NCI-H748 treated with DMSO at 0.1 percent for 48 hours (cell line): Measurements from ENCODE around the gene AMIGO3.
"Not testable (repeated sequence)": the region's sequence is repeated elsewhere in the genome, so short reads cannot be mapped to it uniquely, and the experiment has no call there.

Experiments used
- DNase-seq: peaks from one replicate; lab custom pipeline; 2025; lab: John Stamatoyannopoulos, UW

Gene AMIGO3

DNA sequence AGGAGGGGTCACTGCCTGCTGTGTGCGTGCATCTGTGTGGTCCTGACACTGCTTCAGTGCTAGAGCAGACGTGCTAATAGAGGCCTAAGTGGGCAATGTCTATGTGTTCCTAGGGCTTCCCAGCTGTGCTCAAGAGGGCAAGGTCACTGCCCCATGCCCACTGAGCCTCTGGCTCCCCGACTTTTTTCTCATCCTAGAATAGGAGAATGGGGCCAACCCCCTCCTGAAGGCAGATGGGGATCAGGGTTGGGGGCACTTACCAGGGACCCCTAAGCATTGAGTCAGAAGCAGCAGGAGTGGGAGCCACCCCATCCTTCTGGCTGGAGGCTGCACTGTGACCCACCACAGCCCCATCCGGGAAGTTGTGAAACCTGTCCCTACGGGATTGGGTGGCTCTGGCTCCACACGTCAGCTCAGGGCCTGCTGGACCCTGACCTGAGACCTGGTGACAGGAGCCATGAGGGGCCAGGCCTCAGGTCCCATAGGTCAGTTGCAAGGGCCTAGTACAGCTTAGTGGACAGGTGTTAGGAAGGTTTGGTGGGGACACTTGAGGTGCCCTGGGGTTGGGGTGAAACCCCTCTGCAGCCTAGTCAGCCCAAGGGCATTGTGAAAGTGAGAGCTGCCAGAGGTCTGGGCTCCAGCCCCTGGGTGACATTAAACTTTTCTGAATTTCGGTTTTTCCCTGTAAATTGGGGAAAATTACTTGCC lies 31.0 kb downstream of the AMIGO3 start:
- DNase-seq, result not testable (repeated sequence)

DNA sequence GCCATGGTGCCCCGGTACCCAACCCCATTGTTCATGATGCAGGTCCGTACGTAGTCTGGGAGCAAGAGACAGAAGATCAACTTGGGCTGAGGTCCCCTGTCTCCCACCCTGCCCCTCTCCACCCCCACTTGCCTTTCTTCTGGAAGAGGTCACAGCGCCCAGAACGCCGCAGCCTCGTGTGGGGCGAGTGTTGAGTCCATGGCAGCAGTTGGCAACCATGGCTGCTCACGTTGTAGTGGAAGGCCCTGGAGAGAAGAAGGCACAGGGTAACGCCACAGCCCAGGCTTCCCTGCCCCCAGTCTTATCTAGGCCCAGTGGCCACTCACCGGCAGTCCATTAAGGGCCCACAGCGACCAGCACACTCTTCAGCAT lies 32.1 kb downstream of the AMIGO3 start:
- not testable (repeated sequence) for DNase-seq

DNA sequence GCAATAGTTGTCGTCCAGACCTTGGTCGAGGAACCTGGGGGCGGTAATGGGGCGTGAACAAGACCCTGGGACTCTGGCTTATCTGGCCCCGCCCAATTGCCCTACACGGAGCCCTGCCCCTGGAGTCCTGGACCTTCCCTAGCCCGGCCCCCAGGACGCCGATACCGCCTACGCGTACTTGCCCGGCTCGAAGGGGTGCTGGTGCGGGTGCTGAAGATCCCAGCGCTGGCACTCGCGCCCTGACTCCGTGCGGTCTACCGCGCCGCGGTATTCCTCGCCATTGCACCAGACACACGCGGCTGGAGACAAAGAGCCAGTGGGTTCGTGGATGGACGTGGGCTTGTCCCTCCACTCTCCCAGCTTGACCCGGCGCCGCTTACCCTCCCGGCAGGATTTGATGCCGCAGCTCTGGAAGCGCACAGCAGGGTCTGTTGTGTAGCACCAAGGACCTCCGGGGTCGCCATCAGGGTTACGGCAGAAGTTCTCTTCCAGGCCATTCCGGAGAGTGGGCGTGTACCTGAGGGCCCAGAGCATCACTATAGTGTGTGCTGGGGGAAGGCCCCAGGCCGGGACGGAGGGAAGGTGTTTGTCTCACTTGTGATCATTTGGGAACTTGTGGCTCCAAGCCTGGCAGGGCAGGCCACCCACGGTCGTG lies 32.6 kb downstream of the AMIGO3 start:
- not testable (repeated sequence) for DNase-seq

DNA sequence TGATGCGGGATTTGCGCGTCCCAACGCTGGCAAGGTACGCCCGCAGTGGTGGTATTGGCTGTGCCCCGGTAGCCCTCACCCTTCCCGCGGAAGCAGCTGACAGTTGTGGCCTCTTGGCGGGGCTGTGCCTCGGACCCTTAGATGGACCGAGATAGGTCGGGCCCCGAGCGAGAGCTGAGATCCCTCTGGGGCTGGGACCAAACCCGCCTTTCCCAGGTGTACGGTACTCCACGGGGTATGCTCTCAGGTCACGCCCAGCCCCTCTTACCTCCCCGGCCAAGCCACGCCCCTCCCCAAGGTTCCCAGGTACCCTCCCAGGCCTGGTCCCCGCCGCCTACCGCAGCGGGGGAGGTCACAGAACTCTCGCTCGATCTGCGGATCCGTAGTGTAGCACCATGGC lies 33.1 kb downstream of the AMIGO3 start:
- not testable (repeated sequence) for DNase-seq

DNA sequence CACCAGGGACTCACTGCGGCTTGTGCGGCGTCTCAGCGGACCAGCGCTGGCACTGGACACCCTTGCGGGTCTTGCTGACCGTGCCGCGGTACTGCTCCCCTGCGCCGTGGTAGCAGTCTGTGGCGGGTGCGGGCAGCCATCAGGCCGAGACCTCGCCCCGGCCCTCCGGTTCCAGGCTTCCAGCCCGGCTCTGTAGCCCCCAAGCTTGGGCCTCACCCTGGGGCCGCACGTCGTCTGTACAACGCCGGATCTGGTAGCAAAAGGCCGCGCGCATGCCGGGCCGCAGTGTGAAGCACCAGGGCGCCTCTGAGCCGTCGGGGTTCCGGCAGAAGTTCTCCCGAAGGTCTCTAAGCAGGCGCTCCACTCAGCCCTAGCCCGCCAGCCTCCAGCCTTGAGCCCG lies 33.6 kb downstream of the AMIGO3 start:
- not testable (repeated sequence) for DNase-seq

DNA sequence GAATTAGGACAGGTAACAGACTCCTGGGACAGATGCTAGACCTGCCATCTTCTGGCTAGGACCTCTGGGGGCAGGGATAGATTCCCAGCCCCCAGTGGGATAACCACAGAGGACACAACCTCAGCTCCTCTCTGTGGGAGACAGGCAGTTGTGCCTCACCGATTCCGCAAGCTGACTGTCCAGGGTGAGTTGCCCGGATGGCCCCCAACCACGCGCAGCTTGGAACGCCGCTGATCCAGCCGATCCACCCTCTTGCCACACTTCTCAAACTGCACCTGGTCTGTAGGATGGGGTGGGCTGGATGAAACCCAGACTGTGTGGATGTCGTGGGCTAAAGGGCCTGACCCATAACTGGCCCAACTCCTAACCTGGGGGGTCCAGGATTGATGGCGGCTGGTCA lies 34.4 kb downstream of the AMIGO3 start:
- not testable (repeated sequence) for DNase-seq

DNA sequence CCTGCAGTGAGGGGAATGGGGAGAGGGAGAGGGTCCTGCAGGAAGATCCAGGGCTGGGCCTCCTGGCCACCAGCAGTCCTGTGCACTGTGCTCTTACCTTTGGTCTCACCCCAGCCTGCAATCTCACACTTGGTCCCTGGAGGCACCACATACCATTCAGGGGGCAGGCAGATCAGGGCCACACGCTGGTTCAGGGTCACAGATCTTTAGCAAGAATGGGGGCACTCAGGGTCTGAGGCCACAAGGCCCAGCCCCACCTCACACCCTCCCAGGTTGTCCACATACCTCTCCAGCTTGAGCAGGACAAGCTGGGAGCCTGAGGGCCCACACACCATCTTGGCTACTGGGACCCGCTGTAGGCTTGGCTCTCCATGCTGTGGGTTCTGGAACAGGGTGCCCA lies 35.0 kb downstream of the AMIGO3 start:
- not testable (repeated sequence) for DNase-seq

DNA sequence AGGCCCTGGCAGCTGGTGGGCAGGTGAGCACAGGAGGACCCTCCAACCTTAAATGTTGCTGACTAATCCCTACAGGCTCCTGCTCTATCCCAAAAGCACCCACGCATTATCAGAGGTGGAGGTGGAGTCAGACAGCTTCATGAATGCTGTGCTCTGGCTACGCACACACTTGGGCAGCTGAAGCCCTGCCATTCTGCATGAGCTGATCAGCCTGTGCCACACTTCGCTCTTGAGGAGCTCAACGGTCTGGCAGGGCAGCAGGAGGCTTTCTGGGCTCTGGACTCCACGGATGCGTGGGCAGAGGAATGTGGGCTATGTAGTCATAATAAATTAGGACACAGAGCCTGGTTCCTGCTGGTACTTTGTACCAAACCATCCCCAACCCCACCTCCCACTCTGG lies 36.3 kb downstream of the AMIGO3 start:
- DNase-seq, result no peak

DNA sequence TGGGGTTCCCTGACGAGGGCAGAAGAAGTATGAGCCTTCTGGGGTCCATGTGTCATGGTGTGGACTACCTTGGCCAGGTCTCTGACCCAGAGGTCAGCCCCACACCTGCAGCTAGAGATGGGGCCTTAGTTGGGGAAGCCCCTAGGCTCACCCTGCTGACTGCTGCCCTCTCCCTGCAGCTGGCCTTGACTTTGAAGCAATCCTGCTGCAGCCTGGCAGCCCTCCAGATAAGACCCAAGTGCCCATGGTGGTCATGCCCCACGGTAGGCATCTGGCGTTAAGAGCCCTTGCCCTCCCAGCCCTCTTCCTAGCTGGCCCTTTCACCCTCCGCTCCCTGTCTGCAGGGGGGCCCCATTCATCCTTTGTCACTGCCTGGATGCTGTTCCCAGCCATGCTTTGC lies 37.9 kb downstream of the AMIGO3 start:
- DNase-seq, result no peak

DNA sequence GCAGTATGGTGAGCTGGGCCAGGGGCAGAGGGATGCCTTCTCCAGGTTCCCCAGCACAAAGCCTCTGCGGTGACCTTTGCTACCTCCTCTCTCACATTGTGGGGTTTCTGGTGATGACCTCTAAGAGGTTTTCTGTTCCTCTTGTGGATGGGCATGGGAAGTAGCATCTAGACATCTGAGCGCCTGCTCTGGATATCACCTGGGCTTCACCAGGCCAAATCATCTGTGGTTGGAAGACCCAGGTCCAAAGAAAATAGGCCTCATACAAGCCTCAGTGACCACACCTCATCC lies 38.3 kb downstream of the AMIGO3 start:
- DNase-seq, result no peak

DNA sequence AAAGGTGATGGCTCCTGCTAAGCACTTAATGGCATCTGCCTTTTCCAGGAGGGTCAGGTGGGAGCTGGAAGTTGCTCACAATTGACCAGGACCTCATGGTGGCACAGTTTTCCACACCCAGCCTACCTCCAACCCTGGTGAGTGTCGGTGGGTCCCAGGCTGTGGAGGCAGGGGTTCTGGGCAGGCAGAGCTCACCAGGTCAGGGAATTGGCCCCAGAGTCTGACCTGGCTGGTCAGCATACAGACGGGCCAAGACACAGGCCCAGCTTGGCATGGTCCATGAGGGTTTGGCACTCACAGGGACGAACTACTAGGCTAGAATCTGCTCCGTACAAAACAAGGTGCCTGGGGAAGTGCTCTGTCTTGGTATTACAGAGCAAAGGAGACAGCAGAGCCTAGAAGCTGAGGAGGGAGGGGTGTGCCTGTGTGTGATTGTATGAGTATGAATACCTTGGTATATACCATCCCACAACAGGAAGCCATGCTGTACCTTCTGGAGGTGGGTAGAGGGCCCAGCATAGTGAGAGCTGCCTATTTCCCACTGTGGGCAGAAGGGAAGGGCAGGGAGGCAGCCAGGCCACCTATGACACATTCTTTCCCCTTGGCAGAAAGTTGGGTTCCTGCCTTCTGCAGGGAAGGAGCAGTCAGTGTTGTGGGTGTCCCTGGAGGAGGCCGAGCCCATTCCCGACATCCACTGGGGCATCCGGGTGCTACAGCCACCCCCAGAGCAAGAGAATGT lies 38.8 kb downstream of the AMIGO3 start:
- DNase-seq, result no peak

DNA sequence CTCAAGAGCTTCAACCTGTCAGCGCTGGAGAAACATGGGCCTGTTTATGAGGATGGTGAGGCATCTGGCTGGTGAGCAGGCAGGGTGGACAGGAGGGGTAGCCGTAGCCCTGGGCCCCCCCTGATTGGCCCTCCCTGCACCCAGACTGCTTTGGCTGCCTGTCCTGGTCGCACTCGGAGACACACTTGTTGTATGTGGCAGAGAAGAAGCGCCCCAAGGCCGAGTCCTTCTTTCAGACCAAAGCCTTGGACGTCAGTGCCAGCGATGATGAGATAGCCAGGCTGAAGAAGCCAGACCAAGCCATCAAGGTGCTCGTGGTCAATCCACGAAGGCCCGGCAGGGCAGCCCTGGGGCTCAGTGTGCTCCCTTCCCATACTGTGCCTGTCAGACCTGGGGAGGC lies 43.6 kb downstream of the AMIGO3 start:
- DNase-seq, result no peak

DNA sequence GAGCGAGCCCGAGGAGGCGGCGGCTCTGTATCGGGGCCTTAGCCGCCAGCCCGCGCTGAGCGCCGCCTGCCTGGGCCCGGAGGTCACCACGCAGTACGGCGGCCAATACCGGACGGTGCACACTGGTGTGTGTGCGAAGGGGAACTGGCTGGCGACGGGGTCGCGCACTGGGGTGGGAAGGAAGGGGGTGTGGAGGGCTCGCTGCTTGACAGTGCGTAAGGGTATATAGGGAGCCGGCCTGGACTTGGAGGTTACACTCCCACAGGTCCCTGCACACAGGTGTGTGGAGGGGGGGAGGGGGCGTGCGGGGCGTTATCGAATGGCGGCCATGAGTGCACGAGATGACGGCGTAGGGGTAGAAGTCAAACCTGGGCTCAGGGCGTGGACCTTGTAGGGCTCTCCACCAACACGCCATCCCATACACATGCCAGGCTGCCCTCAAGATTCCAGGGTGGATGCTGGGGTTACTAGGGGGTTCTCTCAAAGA lies 44.9 kb downstream of the AMIGO3 start:
- DNase-seq, result no peak

DNA sequence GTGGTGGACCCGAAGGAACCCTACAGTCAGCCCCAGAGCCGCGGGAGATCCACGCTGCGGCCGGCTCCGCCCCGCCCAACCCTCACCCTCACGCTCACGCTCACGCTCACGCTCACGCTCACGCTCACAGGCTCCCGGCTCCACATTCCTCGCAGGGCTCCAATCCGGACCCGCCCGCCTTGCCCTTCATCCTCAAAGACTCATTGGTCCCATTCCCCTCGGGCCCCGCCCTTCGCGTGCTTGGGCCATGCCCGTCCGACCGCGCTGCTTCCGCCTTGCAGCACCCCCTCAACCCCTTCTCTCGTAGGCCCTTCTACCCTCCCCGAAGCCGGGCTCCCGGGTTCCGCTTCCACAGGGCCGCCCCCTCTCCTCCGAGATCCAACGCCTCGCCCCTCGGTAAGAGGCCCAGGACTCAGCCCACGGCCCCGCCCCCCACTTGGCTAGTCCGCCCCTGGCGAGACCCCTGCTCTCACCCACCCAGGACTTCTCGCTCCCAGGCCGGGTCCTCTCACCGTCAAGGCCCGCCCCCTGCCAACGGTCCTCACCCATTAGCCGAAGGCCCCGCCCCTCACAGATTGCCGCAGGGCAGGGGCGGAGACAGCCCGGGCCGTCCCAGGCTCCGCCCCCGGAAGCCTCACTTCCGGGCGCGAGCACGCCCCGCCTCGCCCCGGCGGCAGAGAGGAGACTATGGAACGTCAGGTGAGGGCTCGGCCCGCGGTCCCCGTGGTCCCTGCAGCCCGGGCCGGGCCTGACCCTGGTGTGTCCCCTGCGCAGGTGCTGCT lies 45.6 kb downstream of the AMIGO3 start, which contains the start of gene APEH:
Gene APEH (plus strand): TSS at position 637 of the 782 bp plus-strand sequence. CDS start 51 bp downstream, at position 688.
- DNase-seq, result no peak

DNA sequence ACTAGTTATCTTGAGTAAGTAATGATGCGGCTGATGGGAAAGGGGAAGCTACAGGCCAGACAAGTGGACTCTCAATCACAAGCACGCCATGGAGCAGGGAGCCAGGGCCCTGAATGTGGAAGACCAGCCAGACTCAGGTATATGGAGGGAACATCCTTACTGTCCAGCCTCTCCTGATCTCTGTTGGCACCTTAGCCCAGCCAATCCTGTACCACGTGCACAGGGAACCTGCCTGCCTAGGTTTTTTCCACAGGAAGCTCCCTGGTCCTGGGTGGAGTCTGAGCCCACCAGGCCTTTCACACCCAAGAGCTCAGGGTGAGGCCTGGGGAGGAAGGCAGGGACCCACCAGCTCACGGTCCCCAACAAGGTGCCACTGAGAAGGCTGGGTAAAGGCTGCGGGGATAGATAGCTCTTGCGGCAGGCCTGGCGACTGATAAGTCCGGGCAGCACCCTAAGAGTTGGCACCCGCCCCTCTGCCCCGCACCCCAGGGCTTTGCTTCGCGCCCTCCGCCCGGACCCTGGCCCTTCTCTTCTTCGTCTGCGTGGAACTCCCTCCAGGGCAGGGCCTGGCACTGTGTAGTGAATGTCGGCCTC lies 46.3 kb downstream of the AMIGO3 start:
- no peak for DNase-seq

DNA sequence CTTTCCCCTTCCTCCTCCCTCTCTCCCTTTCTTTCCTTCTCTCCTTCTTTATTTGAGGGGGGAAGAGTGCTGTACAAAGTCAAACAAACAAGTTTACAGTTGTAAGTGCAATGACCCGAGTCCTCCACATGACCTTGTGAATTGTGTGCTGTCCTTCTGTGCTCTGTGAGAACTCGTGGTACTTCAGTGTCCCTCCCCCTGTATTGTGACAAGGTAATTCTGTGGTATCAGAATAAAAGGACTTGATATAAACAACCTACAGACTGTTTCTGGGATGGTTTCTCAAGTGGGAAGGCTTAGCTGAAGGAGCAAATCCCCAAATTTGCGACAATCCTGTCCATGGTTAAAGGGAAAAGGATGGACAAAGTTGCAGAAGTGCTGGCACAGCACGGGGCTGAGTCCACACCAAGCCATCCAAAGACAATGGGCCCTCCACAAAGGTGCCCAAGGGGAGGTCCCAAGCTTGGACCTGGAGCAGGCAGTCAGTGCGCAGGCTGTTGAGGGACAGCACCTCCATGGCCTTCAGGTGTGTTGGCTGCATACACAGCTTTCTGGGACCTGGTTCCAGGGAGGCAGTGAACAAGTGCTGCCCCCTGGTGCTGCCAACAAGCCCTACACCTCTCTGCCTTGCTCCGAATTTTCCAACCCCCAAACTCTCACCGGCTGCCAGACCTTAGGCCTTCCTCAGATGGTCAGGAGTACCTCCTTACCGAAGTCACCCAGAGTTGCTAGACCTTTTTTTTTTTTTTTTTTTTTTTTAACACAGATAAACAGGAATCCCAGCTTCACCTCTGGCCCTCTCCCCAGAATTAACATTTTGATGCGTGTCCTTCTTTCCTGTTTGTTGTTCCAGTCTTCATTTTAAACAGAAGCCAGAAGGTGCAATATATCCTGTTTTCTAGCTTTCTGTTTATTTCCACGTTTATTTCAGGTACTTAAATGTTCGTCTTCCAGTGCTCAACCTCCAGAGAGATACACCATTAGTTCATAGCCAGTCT lies 47.9 kb downstream of the AMIGO3 start:
- no peak for DNase-seq

DNA sequence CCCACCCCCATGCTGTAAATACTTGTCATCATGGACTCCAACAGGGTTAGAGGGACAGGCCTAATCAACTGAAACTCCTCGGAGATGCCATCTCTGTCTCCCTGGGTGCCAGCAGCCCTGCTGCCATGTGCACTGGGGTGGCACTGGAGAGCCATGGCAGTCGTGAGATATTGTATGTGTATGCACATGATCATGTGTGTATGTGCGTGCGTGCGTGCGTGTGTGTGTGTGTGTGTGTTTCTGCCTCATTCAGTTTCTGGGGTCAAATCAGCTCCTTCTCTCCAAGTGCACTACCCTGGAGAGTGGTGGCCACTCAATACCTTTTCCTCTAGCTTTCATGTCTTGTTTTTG lies 48.6 kb downstream of the AMIGO3 start:
- DNase-seq, result no peak

DNA sequence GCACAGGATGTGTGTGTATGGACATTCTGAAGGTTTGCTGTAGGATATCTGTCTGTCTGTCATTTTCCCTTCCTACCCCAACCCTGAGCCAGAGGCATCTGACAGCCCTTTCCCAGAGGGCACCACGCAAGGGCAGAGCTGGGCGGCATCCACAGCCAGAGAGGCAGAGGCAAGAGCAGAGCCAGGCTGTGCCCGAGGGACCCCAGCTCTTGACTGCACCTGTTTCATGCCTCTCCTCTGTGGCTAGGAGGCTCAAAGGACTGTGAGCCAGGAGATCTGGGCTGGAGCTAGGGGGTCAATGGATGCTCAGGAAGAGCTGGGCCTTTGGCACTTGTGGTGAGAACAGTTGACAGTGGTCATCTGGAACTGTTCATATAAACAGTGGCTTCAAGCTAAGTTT lies 50.1 kb downstream of the AMIGO3 start:
- no peak for DNase-seq

DNA sequence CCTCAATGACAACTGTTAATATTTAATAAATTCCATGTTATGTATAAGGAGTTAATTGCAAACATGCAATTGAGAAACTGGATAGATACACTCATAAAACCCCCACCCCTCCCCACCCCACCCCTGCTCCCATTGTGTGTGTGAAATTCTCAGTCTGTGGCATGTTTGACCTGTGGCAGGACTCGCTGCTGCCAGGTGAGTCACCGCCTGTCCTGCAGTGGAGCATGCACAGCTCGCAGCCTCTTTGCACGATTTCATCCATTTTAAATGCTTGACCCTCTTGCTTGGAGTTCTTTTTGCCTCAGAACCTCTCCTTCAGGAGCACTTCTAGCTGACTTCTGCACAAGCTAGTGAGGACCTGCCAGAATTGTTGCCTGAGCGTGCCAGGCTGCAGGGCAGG lies 50.6 kb downstream of the AMIGO3 start:
- DNase-seq, result no peak

DNA sequence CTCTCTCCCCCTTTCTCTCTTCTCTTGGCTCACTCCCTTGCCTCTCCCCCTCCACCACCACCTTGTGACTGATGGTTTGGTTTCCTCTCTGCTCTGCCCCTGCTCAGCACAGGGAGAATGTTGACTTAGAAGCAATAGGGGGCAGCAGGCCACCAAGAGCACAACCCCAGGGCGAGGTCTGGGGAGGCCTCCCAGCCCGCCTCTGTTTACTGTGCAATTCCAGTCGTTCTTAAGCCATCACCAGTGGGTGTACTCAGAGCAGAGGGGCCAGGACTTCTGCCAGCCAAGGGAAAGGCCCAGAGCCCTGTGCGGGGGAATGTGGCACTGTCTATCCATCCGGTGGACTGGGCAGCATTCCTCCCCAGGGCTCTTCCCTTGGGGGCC lies 51.1 kb downstream of the AMIGO3 start:
- DNase-seq, result no peak
